HuH-7 (cell line): ENCODE data around the gene TRMU.
"Not testable (repeated sequence)": the region's sequence is repeated elsewhere in the genome, so short reads cannot be mapped to it uniquely, and the experiment has no call there.

Experiments used
- DNase-seq: peaks from one replicate; pipeline ENCODE4 v3.0.0; 2011; ENCODE audit warnings: low spot score

Gene TRMU

GRCh38 chr22:46300491-46300890 lies 35.0 kb upstream of the TRMU start:
- no peak for DNase-seq

GRCh38 chr22:46303347-46303965 lies 32.1 kb upstream of the TRMU start:
- DNase-seq: no peak

GRCh38 chr22:46308283-46308988 lies 27.1 kb upstream of the TRMU start:
- no peak for DNase-seq

- DNase-seq: no peak
Observed at GRCh38 chr22:46309526-46310085, 25.9 kb upstream of the TRMU start.

DNA sequence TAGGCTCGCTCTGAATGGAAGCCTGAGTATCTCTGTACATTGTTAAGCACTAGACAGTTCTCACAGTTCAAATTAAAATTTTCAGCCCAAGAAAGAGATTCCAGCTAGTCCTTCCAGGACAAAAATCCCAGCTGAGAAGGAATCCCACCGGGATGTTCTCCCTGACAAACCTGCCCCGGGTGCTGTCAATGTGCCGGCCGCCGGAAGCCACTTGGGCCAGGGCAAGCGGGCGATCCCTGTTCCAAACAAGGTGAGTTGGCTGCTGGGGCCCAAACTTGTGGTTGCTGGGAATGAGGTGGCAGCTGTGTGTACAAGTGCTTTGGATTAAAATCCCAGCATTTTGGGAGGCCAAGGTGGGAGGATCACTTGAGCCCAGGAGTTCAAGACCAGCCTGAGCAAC lies 23.5 kb upstream of the TRMU start:
- no peak for DNase-seq

DNA sequence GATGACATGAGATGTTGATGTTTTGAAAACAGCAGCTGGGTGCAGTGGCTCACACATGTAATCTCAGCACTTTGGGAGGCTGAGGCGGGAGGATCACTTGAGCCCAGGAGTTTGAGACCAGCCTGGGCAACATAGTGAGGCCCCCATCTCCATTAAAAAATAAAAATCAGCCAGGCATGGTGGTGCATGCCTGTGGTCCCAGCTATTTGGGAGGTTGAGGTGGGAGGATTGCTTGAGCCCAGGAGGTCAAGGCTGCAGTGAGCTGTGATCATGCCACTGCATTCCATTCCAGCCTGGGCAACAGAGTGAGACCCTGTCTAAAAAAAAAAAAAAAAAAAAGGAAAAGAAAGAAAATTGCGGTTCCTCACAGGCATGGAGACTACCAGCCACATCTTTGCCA lies 22.7 kb upstream of the TRMU start:
- not testable (repeated sequence) for DNase-seq

GRCh38 chr22:46315976-46316375 lies 19.5 kb upstream of the TRMU start:
- DNase-seq: no peak

DNA sequence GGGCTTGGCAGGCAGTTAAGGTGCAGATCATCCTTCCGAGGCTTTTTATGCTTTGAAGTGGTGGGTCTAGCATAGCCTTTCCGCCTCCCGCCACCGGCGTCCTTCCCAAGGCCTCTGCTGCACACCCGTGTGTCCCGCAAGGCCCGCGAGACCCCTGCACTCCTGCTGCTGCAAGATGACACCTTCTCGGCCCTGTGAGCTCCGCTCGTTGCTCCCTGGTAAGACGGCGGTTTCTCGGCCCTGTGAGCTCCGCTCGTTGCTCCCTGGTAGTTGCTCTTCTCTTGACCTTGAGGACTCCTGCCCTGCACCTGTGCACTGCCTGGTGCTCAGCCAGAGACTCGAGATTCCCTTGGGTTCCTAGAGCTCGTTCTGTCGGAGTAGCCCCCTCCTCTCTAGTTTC lies 17.9 kb upstream of the TRMU start:
- no peak for DNase-seq

- no peak for DNase-seq
Observed at GRCh38 chr22:46318576-46318975, 16.9 kb upstream of the TRMU start.

DNA sequence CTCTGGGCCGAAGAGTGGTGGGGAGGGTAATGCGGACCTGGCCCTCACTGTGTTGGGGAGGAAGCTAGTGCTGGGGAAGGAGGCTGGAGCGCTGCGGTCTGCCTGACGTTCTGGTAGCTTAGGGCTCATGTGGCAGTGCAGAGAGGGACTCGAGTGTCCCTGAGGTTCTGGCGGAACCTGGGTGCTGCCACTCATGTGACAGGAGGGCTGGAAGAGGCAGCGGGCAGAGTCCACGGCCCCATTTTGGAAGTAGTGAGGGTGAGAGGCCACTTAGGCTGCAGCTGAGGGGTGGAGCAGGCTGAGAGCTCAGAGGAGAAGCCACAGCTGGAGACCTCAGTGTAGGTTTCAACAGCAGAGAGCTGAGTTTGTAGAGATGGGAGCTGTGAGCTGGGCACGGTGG lies 16.2 kb upstream of the TRMU start:
- no peak for DNase-seq

DNA sequence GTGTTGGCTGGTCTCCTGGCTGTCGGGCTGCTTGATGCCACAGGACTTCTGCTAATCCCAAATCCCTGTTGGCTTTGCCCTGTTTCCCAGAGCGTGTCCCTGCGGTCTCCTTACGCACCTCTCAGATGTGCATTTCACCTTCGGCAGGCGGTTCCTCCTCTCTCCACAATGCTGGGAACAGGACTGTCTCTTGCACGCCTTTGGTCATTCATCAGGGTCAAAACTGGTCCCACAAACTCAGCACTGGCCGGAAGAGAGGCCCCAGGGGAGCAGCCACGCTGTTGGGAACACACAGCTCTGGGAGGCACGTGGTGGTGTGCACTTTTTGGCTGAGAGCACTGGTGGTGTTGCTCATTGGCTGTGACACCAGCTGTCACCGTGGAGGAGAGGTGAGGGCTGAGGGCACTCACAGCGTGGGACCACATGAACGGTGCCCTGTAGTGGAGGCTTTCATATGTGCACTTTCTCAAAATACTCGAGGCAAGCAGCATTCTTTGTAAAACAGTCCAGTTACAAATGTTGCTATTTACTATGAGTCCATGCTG lies 15.3 kb upstream of the TRMU start:
- DNase-seq: no peak

DNA sequence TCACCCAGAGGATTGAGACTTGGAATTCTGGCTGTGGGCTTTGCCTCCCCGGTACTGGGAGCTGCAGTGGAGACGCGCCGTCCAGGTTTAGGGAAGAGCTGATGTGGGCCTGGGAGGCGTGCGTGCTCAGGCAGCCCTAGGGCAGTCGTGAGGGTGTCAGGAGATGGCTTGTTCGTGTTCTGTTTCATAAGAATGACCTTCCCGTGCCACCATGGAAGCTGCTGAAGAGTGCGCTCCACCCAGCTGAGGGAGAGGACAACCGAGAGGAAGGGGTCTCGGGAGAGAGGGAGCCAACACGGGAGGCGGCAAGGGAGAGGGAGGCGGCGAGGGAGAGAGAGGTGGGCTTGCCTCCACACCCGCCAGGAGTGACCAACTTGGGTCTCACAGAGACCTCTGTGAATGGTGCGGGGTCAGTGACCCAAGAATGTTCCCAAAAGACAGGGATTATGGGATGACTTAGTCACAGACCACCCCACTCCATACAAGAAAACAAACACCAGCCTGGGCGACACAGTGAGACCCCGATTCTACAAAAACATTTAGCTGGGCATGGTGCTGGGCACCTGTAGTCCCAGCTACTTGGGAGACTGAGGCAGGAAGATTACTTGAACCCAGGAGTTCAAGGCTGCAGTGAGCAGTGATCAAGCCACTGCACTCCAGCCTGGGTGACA lies 14.7 kb upstream of the TRMU start:
- no peak for DNase-seq

- DNase-seq: no peak
Observed at GRCh38 chr22:46322711-46323110, 12.8 kb upstream of the TRMU start.

DNA sequence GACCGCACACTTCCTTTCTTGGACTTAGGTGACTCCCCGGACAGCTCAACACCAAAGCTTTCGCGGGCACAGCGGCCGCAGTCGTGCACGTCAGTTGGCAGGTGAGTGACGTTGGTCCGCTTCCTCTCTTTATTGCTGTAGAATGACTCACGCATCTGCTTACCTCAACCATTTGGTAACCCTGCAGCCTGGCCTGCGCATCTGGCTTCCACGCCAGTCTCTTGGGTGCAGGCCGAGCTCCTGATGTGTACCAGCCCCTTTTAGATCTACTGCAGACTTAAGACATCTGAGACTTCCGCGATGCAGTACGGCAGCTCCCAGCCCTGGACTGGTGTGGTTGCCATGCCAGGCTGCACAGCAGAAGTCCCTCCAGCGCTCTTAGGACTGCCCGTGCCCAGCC lies 12.4 kb upstream of the TRMU start:
- DNase-seq: no peak

GRCh38 chr22:46326066-46326680 lies 9.3 kb upstream of the TRMU start:
- DNase-seq: no peak

DNA sequence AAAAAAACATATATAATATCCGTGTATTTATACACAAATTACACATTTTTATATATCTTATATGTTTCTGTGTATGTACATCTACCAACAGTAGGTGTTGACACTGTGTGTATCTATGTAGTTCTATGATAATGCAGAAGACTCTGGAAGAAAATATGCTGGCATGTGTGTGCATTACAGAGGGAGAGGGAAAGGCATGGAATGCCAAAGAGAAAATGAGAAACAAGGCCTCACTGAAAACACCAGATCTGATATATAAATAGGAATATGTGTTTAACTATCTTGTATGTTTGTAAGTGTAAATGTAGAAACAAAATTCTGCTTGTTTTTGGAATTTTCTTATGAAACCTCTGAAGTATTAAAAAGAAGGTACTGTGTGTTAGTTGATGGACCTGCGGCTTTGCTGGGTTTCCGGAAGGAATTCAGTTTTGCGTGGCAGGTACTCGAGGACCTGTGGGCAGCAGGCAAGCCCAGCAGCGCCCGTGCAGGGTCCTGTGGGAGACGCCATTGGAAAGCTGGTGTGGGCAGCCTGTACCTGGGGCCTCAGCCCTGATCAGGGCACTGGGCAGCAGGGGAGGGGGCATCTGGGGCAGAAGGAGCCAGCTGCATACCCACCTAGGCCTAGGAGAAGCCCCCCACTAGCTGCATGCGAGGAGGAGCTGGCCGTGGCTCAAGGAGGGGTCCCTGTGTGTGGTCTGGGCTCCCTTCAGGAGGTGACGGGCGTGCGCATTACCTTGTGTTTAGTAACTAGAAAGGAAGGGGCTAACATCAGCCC lies 7.6 kb upstream of the TRMU start:
- no peak for DNase-seq

DNA sequence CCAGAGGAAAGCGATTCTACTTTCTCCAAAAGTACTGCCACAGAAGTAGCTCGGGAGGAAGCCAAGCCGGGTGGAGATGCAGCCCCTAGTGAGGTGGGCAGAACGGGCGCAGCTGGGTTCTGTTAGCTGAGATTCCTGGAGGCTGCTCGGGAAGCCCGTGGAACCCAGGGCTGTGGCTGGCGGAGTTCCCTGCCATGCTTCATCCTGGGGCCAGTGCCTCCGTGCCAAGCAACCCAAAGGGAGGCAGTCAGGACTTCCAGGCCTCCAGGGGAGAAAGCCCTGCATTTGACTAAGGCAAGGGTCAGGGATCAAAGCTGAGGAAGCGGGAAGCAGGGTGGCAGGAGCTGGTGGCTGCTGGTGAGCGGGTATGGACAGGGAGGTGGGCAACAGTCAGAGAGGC lies 6.7 kb upstream of the TRMU start:
- no peak for DNase-seq

GRCh38 chr22:46329616-46330015 lies 5.9 kb upstream of the TRMU start:
- DNase-seq: no peak

- DNase-seq: no peak
Observed at GRCh38 chr22:46330426-46330825, 5.1 kb upstream of the TRMU start.

DNA sequence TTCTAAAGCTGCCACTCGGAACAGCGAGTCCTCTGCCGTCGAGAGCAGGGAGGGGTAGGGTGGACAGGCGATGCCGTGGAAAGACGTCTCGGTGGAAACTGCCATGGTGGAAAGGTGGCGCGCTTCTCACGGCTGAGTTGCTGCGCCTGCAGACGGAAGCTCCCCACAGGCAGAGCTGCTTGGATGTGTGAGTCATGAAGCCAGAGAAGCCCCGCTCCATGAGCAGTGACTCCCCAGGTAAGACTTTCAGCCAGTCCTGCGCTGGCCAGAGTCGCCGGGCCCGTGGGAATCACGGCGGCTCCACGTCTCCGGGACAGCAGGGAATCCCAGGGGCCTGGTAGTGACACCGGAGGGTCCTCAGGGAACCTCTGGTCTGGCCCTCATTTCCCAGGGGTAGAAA lies 4.0 kb upstream of the TRMU start:
- DNase-seq: no peak
